Keratinocyte (primary cell): Measurements from ENCODE around the gene KIFC3. TPM values are rescaled to one million over a fixed set of nuclear protein-coding genes. Genes with fewer than 3 reads are reported as not detected.

Experiments
- DNase-seq: peaks from one replicate; pipeline ENCODE4 v3.0.0-alpha.2; 2011; ENCODE audit warnings: low read depth, missing footprints, low spot score
- FAIRE-seq: peaks from 2 replicates; lab custom pipeline; 2011; peaks lifted over from hg19 to GRCh38; lab: Jason Lieb, UNC
- H2AFZ ChIP-seq: 2 replicates; pipeline ENCODE4 v1.6.0; 2012; ENCODE audit warnings: low read length, control low read depth, inconsistent platforms; ENCODE audit not compliant: control insufficient read depth
- H3K27ac ChIP-seq: 2 replicates; pipeline ENCODE4 v1.5.1; 2011; ENCODE audit warnings: low read length; ENCODE audit not compliant: control insufficient read depth, insufficient read depth
- H3K27me3 ChIP-seq: 3 replicates; pipeline ENCODE4 v1.6.0; 2011; ENCODE audit warnings: low read length; ENCODE audit not compliant: control insufficient read depth, insufficient read depth; ENCODE audit errors: extremely low read depth
- H3K36me3 ChIP-seq, 2 experiments: 2 replicates in 1 of 2; 3 replicates in 1 of 2; pipeline ENCODE4 v1.5.1; 2011; ENCODE audit warnings: low read length in 2 of 2, mild to moderate bottlenecking in 1 of 2; ENCODE audit not compliant: control insufficient read depth in 2 of 2, insufficient read depth in 2 of 2; ENCODE audit errors: extremely low read depth in 1 of 2
- H3K4me1 ChIP-seq: 3 replicates; pipeline ENCODE4 v1.5.1; 2011; ENCODE audit warnings: low read length; ENCODE audit not compliant: control insufficient read depth, insufficient read depth; ENCODE audit errors: extremely low read depth
- H3K4me2 ChIP-seq: 3 replicates; pipeline ENCODE4 v1.6.0; 2011; ENCODE audit warnings: low read depth, low read length; ENCODE audit not compliant: control insufficient read depth, insufficient read depth; ENCODE audit errors: extremely low read depth
- H3K4me3 ChIP-seq, 3 experiments: fragments of 200-600 bp in 1 of 3; sonication (generic) in 1 of 3; 2 replicates in 2 of 3; 3 replicates in 1 of 3; pipeline ENCODE4 v1.5.1; 2011 to 2016; ENCODE audit warnings: low read length in 3 of 3, mild to moderate bottlenecking in 3 of 3, control low read depth in 2 of 3, inconsistent platforms in 1 of 3, low read depth in 1 of 3, mixed read lengths in 1 of 3, mixed run types in 1 of 3, moderate library complexity in 1 of 3; ENCODE audit not compliant: control insufficient read depth in 2 of 3, insufficient read depth in 2 of 3; ENCODE audit errors: extremely low read depth in 1 of 3
- H3K79me2 ChIP-seq: 2 replicates; pipeline ENCODE4 v1.6.0; 2012; ENCODE audit warnings: low read length; ENCODE audit not compliant: control insufficient read depth, insufficient read depth
- H3K9ac ChIP-seq: 3 replicates; pipeline ENCODE4 v1.6.0; 2011; ENCODE audit warnings: low read length; ENCODE audit not compliant: control insufficient read depth, insufficient read depth; ENCODE audit errors: extremely low read depth
- H3K9me1 ChIP-seq: 3 replicates; pipeline ENCODE4 v1.6.0; 2011; ENCODE audit warnings: low read length; ENCODE audit not compliant: control insufficient read depth, insufficient read depth; ENCODE audit errors: extremely low read depth
- H3K9me3 ChIP-seq: 2 replicates; pipeline ENCODE4 v1.5.1; 2012; ENCODE audit warnings: low read depth, low read length; ENCODE audit not compliant: control insufficient read depth
- H4K20me1 ChIP-seq: 3 replicates; pipeline ENCODE4 v1.6.0; 2011; ENCODE audit warnings: low read length; ENCODE audit not compliant: control insufficient read depth, insufficient read depth; ENCODE audit errors: extremely low read depth
- EZH2 ChIP-seq: IDR thresholded peaks from one replicate; pipeline ENCODE4 v1.6.1; 2012; ENCODE audit warnings: inconsistent platforms, mild to moderate bottlenecking, low read length, moderate library complexity
- dilution Hi-C: fragments of 300-500 bp; cut with MboI; formaldehyde crosslinking; loops from one replicate; pipeline ENCODE4 v1.7.0; 2020; ENCODE audit warnings: low sequenced_read_pairs; ENCODE audit not compliant: extremely low pct_ligation_motif_present
- polyA plus RNA-seq, 5 experiments: library from polyadenylated mRNA; depleted of rRNA in 3 of 5; stranded (reverse) in 3 of 5; stranded (forward) in 1 of 5; unstranded in 1 of 5; fragments of >200 nt; gene quantifications; 1 replicate in 1 of 5; 2 replicates in 3 of 5; 3 replicates in 1 of 5; pipeline versions ENCODE4 v1.2.1 to v1.2.3, GENCODE V29; 2011 to 2012; ENCODE audit warnings: missing spikeins in 2 of 5, low read depth in 1 of 5, low replicate concordance in 1 of 5
- TF ChIP-seq, protein P1 (sequence below), 3 experiments: IDR thresholded peaks in 1 of 3; conservative IDR thresholded peaks in 1 of 3; optimal IDR thresholded peaks in 1 of 3; 2 replicates in 2 of 3; 3 replicates in 1 of 3; pipeline versions ENCODE3 to v1.5.1; 2011; ENCODE audit warnings: low read length in 3 of 3, mild to moderate bottlenecking in 3 of 3, moderate library complexity in 2 of 3, control low read depth in 1 of 3, inconsistent platforms in 1 of 3; ENCODE audit not compliant: insufficient read depth in 2 of 3; ENCODE audit errors: extremely low read depth in 1 of 3

The KIFC3 gene
- polyA plus RNA-seq, 1 donor (not counting 4 experiments of a cell fraction or from before 2014, with no cell fraction given) = 22.7 TPM

DNA sequence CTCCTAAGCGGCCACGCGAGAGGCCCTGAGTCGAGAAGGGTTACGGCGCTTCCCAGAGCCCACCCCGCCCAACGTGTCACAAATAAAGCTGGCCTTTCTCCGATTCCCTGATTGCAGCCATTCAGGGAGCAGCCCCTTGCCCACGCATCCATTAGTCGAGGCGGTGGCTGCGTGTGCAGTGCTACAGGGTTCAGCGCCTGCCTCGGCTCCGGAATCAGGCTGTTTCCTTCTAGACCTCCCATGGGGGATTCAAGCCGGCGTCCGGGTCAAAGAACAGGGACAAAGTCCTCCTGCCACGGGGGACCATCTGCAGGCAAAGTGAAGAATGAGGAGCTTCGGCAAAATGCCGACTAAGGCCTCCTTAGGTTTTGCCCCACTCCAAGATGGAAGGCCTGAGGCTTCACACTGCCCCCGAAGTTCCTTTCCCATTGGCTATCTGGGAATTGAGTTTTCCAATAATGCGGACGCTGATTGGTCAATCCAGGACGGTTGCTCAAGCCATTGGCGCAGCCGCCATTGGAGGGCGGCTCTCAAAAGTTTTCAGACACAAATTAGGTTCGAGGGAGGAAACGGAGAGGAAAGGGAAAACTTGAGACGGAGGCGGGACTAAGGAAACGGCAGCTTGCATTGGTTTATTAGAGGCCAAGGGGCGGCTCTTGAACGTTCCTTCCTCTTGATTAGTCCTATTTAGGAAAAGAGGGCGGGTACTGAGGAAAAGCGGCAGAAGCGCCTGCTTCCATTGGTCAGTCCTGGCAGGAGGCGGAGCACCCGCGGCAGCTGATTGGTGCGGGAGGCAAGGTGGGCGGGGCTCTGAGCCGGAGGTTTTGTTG lies 67.2 kb downstream of the KIFC3 start:
- H3K36me3 ChIP-seq = peaks cover 0 to 7% of the 10 kb centered on the region in 2 experiments
- DNase-seq = peak; percentile 99
- peak; percentile 90 for FAIRE-seq
- dilution Hi-C loops = no loop called here
- no peaks in the 10 kb centered on the region for H3K9me3 ChIP-seq
- H3K27me3 ChIP-seq = no peaks in the 10 kb centered on the region
- peaks cover 4% of the 10 kb centered on the region for H3K79me2 ChIP-seq
- peak overlapping the region; percentile 97 for H3K9ac ChIP-seq
- no peaks in the 10 kb centered on the region for H4K20me1 ChIP-seq
- H3K9me1 ChIP-seq = no peaks in the 10 kb centered on the region
- peaks cover 25% of the 10 kb centered on the region for H3K4me1 ChIP-seq
- TF ChIP-seq, protein P1, sequence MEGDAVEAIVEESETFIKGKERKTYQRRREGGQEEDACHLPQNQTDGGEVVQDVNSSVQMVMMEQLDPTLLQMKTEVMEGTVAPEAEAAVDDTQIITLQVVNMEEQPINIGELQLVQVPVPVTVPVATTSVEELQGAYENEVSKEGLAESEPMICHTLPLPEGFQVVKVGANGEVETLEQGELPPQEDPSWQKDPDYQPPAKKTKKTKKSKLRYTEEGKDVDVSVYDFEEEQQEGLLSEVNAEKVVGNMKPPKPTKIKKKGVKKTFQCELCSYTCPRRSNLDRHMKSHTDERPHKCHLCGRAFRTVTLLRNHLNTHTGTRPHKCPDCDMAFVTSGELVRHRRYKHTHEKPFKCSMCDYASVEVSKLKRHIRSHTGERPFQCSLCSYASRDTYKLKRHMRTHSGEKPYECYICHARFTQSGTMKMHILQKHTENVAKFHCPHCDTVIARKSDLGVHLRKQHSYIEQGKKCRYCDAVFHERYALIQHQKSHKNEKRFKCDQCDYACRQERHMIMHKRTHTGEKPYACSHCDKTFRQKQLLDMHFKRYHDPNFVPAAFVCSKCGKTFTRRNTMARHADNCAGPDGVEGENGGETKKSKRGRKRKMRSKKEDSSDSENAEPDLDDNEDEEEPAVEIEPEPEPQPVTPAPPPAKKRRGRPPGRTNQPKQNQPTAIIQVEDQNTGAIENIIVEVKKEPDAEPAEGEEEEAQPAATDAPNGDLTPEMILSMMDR (optimal IDR thresholded peaks at IDR 0.05 in 1 of 3, IDR thresholded peaks at IDR 0.05 in 1 of 3, conservative IDR thresholded peaks at IDR 0.05 in 1 of 3; ENCODE audit: extremely low read depth in 1 of 3, insufficient read depth in 2 of 3, low read length in 3 of 3) = no peak
- no peak for TF ChIP-seq EZH2
- H3K4me2 ChIP-seq = peak overlapping the region; percentile 99
- H3K4me3 ChIP-seq = peak overlapping the region; percentile 85 to 99 (median 92)
- H3K27ac ChIP-seq = peak overlapping the region; percentile 93
- peak overlapping the region; percentile 94 for H2AFZ ChIP-seq

DNA sequence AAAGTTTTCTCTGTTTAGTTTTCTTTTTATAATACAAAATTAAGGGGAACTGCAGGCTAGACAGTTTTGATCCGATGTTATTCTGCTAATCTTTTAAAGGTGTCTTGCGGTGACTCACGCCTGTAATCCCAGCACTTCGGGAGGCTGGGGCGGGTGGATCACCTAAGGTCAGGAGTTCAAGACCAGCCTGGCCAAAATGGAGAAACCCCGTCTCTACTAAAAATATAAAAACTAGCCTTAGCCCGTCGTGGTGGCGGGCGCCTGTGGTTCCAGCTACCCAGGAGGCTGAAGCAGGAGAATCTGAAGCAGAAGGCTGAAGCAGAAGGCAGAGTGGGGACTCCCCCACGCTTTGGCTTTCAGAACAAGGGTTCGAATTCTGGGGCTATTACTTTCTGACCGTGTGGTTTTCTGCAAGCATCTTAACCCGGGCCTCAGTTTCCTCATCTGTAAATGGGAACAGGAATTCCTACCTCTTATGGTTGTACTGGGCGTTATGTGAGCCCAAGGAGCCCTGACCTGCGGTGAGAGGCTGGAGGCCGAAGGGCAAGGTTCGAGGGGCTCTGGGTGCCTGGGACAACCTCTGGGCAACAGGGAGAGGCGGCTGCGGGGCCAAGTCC lies 67.9 kb downstream of the KIFC3 start:
- H3K9me1 ChIP-seq = no peaks in the 10 kb centered on the region
- H3K27ac ChIP-seq = peak overlapping the region; percentile 93
- no peaks in the 10 kb centered on the region for H3K27me3 ChIP-seq
- no peaks in the 10 kb centered on the region for H4K20me1 ChIP-seq
- no peaks in the 10 kb centered on the region for H3K9me3 ChIP-seq
- H3K4me2 ChIP-seq = peak overlapping the region; percentile 91
- peaks cover 0 to 7% of the 10 kb centered on the region in 2 experiments for H3K36me3 ChIP-seq
- H3K4me1 ChIP-seq = peaks cover 18% of the 10 kb centered on the region
- peak overlapping the region; percentile 97 for H3K9ac ChIP-seq
- no peak for FAIRE-seq
- H3K4me3 ChIP-seq = peak overlapping the region; percentile 85 to 99 (median 92)
- peak overlapping the region; percentile 94 for H2AFZ ChIP-seq
- dilution Hi-C loops = no loop called here
- TF ChIP-seq, protein P1 (optimal IDR thresholded peaks at IDR 0.05 in 1 of 3, IDR thresholded peaks at IDR 0.05 in 1 of 3, conservative IDR thresholded peaks at IDR 0.05 in 1 of 3; ENCODE audit: extremely low read depth in 1 of 3, insufficient read depth in 2 of 3, low read length in 3 of 3) = no peak
- no peak for TF ChIP-seq EZH2
- DNase-seq = no peak
- H3K79me2 ChIP-seq = peaks cover 4% of the 10 kb centered on the region
